Stimulated activated CD8-positive, alpha-beta memory T cell treated with anti-CD3 and anti-CD28 coated beads, Interleukin-15, amount 100 ng/mL, for 48 hours (primary cell): ENCODE results near the gene PCSK4.
"Not testable (repeated sequence)": the region's sequence is repeated elsewhere in the genome, so short reads cannot be mapped to it uniquely, and the experiment has no call there.

ENCODE experiments used
- DNase-seq, 2 donors: peaks; one replicate each; pipeline ENCODE4 v3.0.0-alpha.2; 2020; ENCODE audit warnings: low read depth in 2 of 2

Gene PCSK4

GRCh38 chr19:1453525-1454364 is 36.4 kb downstream of the PCSK4 start:
- DNase-seq, result no peak

- no peak for DNase-seq
These were observed 37.2 kb downstream of the PCSK4 start for GRCh38 chr19:1452802-1453524.

- DNase-seq, result no peak
These were observed 38.0 kb downstream of the PCSK4 start for GRCh38 chr19:1451916-1452801.

- DNase-seq, result no peak
These were observed 39.1 kb downstream of the PCSK4 start for GRCh38 chr19:1450735-1451731.

- DNase-seq, result no peak
These were observed 40.4 kb downstream of the PCSK4 start, which contains the start of gene APC2 for GRCh38 chr19:1449467-1450442. Gene APC2, plus strand, starts transcription at chr19:1450121. Its CDS starts 2,881 bp downstream, at chr19:1453002.

GRCh38 chr19:1447944-1448343 is 42.2 kb downstream of the PCSK4 start:
- no peak for DNase-seq

GRCh38 chr19:1447504-1447903 is 42.6 kb downstream of the PCSK4 start:
- no peak for DNase-seq

- DNase-seq, result no peak
These were observed 43.3 kb downstream of the PCSK4 start for GRCh38 chr19:1446713-1447481.

GRCh38 chr19:1445932-1446712 is 44.0 kb downstream of the PCSK4 start:
- DNase-seq, result no peak

- DNase-seq, result peak; percentile 71 to 73
These were observed 44.8 kb downstream of the PCSK4 start for GRCh38 chr19:1445185-1445931.

- no peak for DNase-seq
These were observed 48.3 kb downstream of the PCSK4 start for GRCh38 chr19:1441677-1442438.

GRCh38 chr19:1441022-1441426 is 49.1 kb downstream of the PCSK4 start:
- no peak for DNase-seq

GRCh38 chr19:1440418-1440801 is 49.7 kb downstream of the PCSK4 start:
- no peak for DNase-seq

GRCh38 chr19:1439525-1440417 is 50.4 kb downstream of the PCSK4 start:
- DNase-seq, result not testable (repeated sequence)

GRCh38 chr19:1438933-1439354 is 51.2 kb downstream of the PCSK4 start:
- no peak for DNase-seq
